ENCODE data around the gene EIF4A3. TPM values are rescaled to one million over a fixed set of nuclear protein-coding genes. Genes with fewer than 3 reads are reported as not detected.
A peak's percentile ranks its signal among the peaks of the same experiment; 100 is the strongest.
"Not testable (repeated sequence)": the region's sequence is repeated elsewhere in the genome, so short reads cannot be mapped to it uniquely, and the experiment has no call there.

EIF4A3 gene
- total RNA-seq, 1 donor from 2014 or later = 31.3 TPM

GRCh38 chr17:80177986-80178595 is 31.2 kb upstream of the EIF4A3 start:
- DNase-seq (ENCODE audit: missing footprints) (no peak), ATAC-seq (no peak)
- intact Hi-C loops (cut with DNase I) = no loop called here

DNA sequence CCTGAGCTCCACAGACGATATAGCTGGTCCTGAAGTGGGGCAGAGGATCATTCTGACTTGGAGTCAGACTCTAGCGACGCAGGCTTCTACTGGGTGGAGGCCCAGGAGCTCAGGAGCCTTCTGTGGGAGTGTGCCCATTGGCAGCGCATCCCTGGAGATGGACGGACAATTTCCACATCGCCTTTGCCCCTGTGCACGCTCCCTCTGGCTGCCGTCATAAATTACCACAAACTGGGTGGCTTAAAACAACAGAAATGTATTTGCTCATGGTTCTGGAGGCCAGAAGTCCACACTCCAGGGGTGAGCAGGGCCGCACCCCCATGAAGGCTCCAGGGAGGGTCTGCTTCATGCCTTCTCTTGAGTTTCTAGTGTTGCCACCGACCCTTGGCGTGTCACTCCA is 29.8 kb upstream of the EIF4A3 start:
- intact Hi-C loops (cut with DNase I) = no loop called here
- DNase-seq (ENCODE audit: missing footprints) = no peak
- ATAC-seq = no peak

DNA sequence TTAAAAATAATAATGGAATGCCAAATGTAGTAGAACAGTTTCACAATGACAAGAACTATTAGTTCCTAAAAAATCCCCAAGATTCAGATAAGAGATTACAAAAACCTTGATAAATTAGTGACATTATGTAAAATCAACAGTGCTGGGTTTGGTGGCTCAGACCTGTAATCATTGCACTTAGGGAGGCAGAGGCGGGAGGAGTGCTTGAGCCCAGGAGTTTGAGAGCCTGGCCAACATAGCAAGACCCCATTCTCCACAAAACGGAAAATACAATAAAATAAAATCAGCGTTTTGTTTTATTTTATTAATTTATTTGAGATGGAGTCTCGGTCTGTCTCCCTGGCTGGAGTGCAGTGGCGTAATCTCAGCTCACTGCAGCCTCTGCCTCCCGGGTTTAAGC is 27.0 kb upstream of the EIF4A3 start:
- ATAC-seq (no peak), DNase-seq (ENCODE audit: missing footprints) (no peak)
- intact Hi-C loops (cut with DNase I) = no loop called here

- intact Hi-C loops (cut with DNase I) = no loop called here
- no peak for ATAC-seq
- no peak for DNase-seq (ENCODE audit: missing footprints)
Measured at GRCh38 chr17:80173126-80173525, 26.2 kb upstream of the EIF4A3 start.

- intact Hi-C loops (cut with DNase I) = no loop called here
- DNase-seq (ENCODE audit: missing footprints) = no peak
- ATAC-seq = no peak
Measured at GRCh38 chr17:80171681-80172080, 24.8 kb upstream of the EIF4A3 start.

GRCh38 chr17:80169784-80170500 is 23.0 kb upstream of the EIF4A3 start, which contains the start of gene CARD14:
CARD14 (plus strand) TSS chr17:80170030; CDS start chr17:80181439, 11,409 bp downstream.
- intact Hi-C loops (cut with DNase I) = no loop called here
- no peak for ATAC-seq
- no peak for DNase-seq (ENCODE audit: missing footprints)

GRCh38 chr17:80169107-80169506 is 22.2 kb upstream of the EIF4A3 start:
- intact Hi-C loops (cut with DNase I) = no loop called here

DNA sequence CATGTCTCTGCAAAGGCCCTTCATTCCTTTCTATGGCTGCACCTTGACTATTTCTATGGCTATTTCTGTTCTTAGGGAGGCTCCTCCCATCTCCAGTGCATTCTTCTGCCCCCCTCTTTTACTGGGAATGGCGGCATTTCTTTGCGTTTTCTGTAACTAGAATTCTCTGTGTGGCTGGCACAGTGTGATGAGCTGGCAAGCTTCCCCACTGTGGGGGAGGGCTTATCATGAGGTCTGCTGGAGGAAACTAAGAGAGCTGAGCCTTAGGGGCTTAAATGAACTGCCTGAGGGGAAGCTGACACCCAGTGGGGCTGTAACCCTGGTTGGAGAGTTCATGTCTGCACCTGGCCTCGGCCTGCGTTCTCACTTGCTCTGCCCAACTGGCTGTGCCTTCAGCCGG is 21.4 kb upstream of the EIF4A3 start:
- no peak for DNase-seq (ENCODE audit: missing footprints)
- no peak for ATAC-seq
- intact Hi-C loops (cut with DNase I) = no loop called here

More at GRCh38 chr17:80169107-80169506, 22.2 kb upstream of the EIF4A3 start:
- ATAC-seq (no peak), DNase-seq (ENCODE audit: missing footprints) (no peak)

DNA sequence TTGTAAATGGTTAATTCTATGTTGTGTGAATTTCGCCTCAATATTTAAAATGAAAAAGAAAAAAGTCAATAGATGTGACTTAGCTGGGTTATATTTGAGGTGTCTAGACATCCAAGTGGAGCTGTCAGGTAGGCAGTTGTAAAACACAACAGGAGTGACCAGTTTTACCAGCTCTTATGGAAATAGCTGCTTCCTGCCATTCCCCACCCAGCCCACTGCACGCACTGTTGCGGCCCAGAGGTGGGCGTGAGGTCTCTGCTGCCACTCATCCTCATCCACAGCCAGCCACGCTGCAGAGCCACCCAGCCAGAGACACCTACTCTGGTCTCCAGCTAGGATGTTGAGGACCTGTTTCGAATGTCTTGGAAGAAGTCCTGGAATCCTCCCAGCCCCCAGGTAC is 19.5 kb upstream of the EIF4A3 start:
- DNase-seq (ENCODE audit: missing footprints) (no peak), ATAC-seq (no peak)
- intact Hi-C loops (cut with DNase I) = no loop called here

DNA sequence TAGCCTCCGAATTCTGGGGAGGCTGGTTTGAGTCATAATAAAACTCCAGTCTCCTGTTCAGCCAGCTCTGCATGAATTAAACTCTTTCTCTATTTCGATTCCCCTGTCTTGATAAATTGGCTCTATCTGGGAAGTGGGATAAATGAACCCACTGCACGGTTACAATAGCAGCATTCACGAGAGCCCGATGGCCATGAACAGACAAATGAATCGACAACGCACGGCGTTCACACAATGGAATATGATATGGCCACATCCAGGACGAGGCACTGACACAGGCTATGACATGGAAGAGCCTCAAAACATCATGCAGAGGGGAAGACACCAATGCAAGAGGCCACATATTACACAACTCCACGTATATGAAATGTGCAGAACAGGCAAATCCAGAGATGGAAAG is 17.3 kb upstream of the EIF4A3 start:
- DNase-seq (ENCODE audit: missing footprints) = no peak
- ATAC-seq = no peak
- intact Hi-C loops (cut with DNase I) = no loop called here

GRCh38 chr17:80163336-80163735 is 16.4 kb upstream of the EIF4A3 start:
- DNase-seq (ENCODE audit: missing footprints) = no peak
- no peak for ATAC-seq

DNA sequence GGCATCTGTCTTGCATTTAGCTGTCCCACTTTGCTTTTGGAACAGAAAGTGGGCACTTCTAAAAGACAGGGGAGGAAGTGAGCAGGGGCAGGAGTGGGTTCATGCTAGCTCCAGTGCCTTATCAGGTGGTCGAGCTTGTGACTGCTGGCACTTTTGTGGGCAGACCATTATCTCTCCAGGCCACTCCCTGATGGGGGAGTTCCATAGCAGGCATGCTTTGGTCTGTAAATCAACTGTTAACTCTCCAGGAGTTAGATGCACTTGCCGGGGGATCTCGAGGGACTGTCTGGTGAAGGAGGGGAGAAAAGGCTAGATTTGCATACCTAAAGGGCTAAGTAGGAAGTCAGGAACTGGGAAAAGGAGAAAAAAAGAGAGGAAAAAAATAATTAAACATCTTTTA is 13.6 kb upstream of the EIF4A3 start:
- intact Hi-C loops (cut with DNase I) = no loop called here
- ATAC-seq = no peak
- no peak for DNase-seq (ENCODE audit: missing footprints)

More at GRCh38 chr17:80163336-80163735, 16.4 kb upstream of the EIF4A3 start:
- intact Hi-C loops (cut with DNase I) = no loop called here

GRCh38 chr17:80158846-80159245 is 11.9 kb upstream of the EIF4A3 start:
- intact Hi-C loops (cut with DNase I) = no loop called here
- no peak for DNase-seq (ENCODE audit: missing footprints)
- no peak for ATAC-seq

- intact Hi-C loops (cut with DNase I); ATAC-seq; DNase-seq (ENCODE audit: missing footprints): not testable (repeated sequence)
Measured at GRCh38 chr17:80155600-80155999, 8.7 kb upstream of the EIF4A3 start.

GRCh38 chr17:80154166-80154565 is 7.2 kb upstream of the EIF4A3 start:
- ATAC-seq (no peak), DNase-seq (ENCODE audit: missing footprints) (no peak)
- intact Hi-C loops (cut with DNase I) = no loop called here

DNA sequence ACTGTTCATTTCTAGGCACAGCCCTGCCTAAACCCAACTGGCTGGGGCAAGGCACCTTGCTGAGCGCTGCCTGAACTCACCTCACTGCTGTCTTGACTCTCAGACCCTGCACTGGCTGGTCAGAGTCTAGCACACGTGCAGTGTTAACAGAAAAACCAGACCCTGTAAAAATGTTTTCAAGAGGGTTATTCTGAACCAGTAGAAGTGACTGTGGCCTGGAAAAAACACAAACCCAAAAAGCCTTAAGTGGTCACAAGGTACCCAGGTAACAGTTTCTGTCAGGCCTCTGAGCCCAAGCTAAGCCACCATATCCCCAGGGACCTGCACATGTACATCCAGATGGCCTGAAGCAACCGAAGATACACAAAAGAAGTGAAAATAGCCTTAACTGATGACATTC is 6.1 kb upstream of the EIF4A3 start:
- no peak for ATAC-seq
- intact Hi-C loops (cut with DNase I) = no loop called here
- no peak for DNase-seq (ENCODE audit: missing footprints)

DNA sequence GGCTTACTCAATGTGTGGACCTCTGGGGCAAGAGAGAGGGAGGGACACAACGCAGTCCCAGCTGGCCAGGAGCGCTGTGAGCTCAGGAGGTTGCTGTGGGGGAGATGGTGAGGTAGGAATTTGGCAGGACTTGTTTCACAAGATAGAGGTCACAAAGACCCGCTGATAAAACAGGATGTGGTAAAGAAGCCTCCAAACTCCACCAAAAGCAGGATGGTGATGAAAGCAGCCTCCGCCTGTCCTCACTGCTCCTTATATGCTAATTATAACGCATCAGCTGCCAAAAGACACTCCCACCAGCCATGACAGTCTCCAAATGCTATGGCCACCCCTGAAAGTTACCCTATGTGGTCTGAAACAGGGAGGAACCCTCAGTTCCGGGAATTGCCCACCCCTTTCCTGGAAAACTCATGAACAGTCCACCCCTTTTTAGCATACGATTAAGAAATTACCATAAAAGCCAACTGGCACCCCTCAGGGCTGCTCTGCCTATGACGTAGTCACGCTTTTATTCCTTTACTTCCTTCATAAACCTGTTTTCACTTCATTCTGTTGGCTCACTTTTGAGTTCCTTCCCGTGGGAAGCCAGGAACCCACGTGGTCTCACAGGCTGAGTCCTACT is 5.3 kb upstream of the EIF4A3 start:
- intact Hi-C loops (cut with DNase I) = no loop called here

GRCh38 chr17:80151333-80151732 is 4.4 kb upstream of the EIF4A3 start:
- DNase-seq (ENCODE audit: missing footprints) (no peak), ATAC-seq (no peak)
- intact Hi-C loops (cut with DNase I) = no loop called here

More for the DNA sequence above, 5.3 kb upstream of the EIF4A3 start:
- no peak for ATAC-seq
- DNase-seq (ENCODE audit: missing footprints) = no peak

DNA sequence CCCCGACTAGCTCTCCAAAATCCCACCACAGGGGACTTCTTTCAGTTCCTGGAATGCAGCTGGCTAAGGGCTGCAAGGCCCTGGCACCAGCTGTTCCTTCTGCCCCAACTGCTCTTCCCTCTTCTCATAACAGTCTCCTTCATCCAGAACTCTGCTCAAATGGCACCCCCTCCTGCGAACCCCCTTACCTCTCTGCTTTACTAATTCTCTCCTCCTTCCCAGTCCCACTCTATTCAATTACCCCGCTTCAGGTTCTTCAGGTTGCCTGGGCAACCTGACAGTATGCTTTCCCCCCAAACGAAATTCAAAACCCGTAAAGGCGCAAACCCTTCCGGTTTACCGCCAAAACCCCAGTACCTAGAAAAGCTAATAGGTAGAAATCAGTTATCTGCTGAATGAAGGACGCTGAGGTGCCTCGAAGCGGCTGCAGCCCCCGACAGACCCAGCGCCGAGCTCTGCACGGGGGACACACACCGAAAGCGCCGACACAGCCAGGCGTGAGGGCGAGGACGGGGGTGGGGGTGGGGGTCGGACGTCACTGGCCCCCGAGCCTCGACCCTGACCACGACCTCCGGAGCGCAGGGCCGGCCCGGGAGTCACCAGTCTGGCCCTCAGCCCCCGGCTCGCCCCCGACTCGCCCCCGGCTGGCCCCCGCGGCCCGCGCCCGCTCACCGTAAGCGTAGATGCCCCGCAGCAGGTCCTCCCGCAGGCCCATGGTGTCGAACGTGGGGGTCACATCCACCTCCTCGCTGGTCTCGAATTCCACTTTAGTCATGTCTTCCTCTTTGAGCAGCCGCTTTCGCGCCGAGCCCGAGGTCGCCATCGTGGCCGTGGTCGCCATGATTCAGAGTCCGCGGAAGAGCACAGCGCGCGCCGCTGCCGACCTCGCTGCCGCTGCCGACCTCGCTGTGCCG is 550 bp downstream of the EIF4A3 start:
- intact Hi-C loops (cut with DNase I) = loop anchor here (2.0 to 5.0 kb wide), 3 partner anchors 44 to 111 kb away; partner anchors contain the start of genes SGSH and SLC26A11
- no peak for DNase-seq (ENCODE audit: missing footprints)
- peak; percentile 12 for ATAC-seq

All from Right ventricle myocardium inferior (tissue), 1 donor.